K562 (cell line): ENCODE measurements around the gene ACSF2. TPM values are rescaled to one million over a fixed set of nuclear protein-coding genes. Genes with fewer than 3 reads are reported as not detected.

ENCODE experiments used
- ATAC-seq: fragments of 200-7000 bp; cut with Tn5 transposase; 3 replicates; pipeline ENCODE4 v1.9.1; 2020; ENCODE audit warnings: moderate library complexity
- BruUV-seq: library from RNA; stranded (reverse); fragments of 400-500 nt; replicated peaks from 2 replicates; lab custom pipeline; 2021; lab: Mats Ljungman, UMichigan
- CTCF ChIA-PET: fragments of 300-600 bp; formaldehyde crosslinking; extraction: SDS; loops from one replicate; lab custom pipeline; 2021; ENCODE audit warnings: low intra/inter-chr PET ratio; lab: Yijun Ruan, JAX
- POLR2A ChIA-PET: fragments of 300-600, 350-650 bp; sonication (Branson Sonifier 250); formaldehyde crosslinking; extraction: SDS; loops from one replicate; lab custom pipeline; 2021; ENCODE audit warnings: antibody characterized with exemption, inconsistent platforms; lab: Yijun Ruan, JAX
- DNase-seq, 4 experiments: peaks; one replicate each; pipeline versions ENCODE4 v3.0.0 to v3.0.0-alpha.2; 2011 to 2018; ENCODE audit warnings: low spot score in 3 of 4, mixed read lengths in 3 of 4; ENCODE audit errors: extremely low read depth in 1 of 4
- FAIRE-seq: peaks from 2 replicates; lab custom pipeline; 2011; peaks lifted over from hg19 to GRCh38; lab: Jason Lieb, UNC
- H2AFZ ChIP-seq: 2 replicates; pipeline ENCODE4 v1.6.0; 2011; ENCODE audit warnings: low read depth, low read length, control low read depth, inconsistent platforms
- H3K27ac ChIP-seq: fragments of 200-600 bp; 3 replicates; pipeline ENCODE4 v1.8.0; 2011; ENCODE audit warnings: low read depth, mild to moderate bottlenecking, control low read depth, inconsistent platforms, low read length, moderate library complexity, mixed read lengths; ENCODE audit errors: extremely low read depth
- H3K27me3 ChIP-seq, 2 experiments: fragments of 300-600 bp in 1 of 2; 2 replicates in 1 of 2; 3 replicates in 1 of 2; pipeline versions ENCODE4 v1.6.0 to v1.8.0; 2011; ENCODE audit warnings: inconsistent platforms in 2 of 2, low read length in 2 of 2, mild to moderate bottlenecking in 1 of 2, mixed read lengths in 1 of 2, moderate library complexity in 1 of 2; ENCODE audit not compliant: control insufficient read depth in 2 of 2, insufficient read depth in 2 of 2
- H3K36me3 ChIP-seq: fragments of 300-600 bp; 3 replicates; pipeline ENCODE4 v1.8.0; 2011; ENCODE audit warnings: mild to moderate bottlenecking, low read length, inconsistent platforms; ENCODE audit not compliant: control insufficient read depth, insufficient read depth
- H3K4me1 ChIP-seq, 2 experiments: fragments of 200-600 bp in 1 of 2; replicated peaks in 1 of 2; 2 replicates in 1 of 2; 3 replicates in 1 of 2; pipeline versions ENCODE4 v1.5.1 to v1.8.0; 2011; ENCODE audit warnings: inconsistent platforms in 2 of 2, low read length in 2 of 2, mild to moderate bottlenecking in 1 of 2, mixed read lengths in 1 of 2, moderate library complexity in 1 of 2; ENCODE audit not compliant: control insufficient read depth in 2 of 2, insufficient read depth in 2 of 2
- H3K4me2 ChIP-seq: 2 replicates; pipeline ENCODE4 v1.6.1; 2011; ENCODE audit warnings: low read length, control low read depth, inconsistent platforms, mixed read lengths; ENCODE audit not compliant: insufficient read depth
- H3K4me3 ChIP-seq: fragments of 200-600 bp; sonication (generic), shearing (Covaris generic); 2 replicates; pipeline ENCODE4 v1.5.1; 2016; ENCODE audit warnings: control low read depth, inconsistent platforms
- H3K79me2 ChIP-seq: fragments of 200-600 bp; 3 replicates; pipeline ENCODE4 v1.8.0; 2011; ENCODE audit warnings: low read length, inconsistent platforms; ENCODE audit not compliant: control insufficient read depth, insufficient read depth
- H3K9ac ChIP-seq, 2 experiments: 2 replicates each; pipeline versions ENCODE4 v1.6.0 to v1.6.1; 2011; ENCODE audit warnings: low read depth in 2 of 2, low read length in 2 of 2, control low read depth in 1 of 2, inconsistent platforms in 1 of 2, mild to moderate bottlenecking in 1 of 2, mixed read lengths in 1 of 2; ENCODE audit not compliant: insufficient read depth in 1 of 2
- H3K9me1 ChIP-seq: one replicate; pipeline ENCODE4 v1.6.0; 2011; ENCODE audit warnings: inconsistent platforms, mild to moderate bottlenecking, low read length, moderate library complexity; ENCODE audit not compliant: control insufficient read depth, insufficient read depth
- H3K9me3 ChIP-seq: replicated peaks from 2 replicates; pipeline ENCODE4 v1.5.1; 2011; ENCODE audit warnings: low read depth, low read length, inconsistent platforms; ENCODE audit not compliant: control insufficient read depth, insufficient read depth
- H4K20me1 ChIP-seq: replicated peaks from 2 replicates; pipeline ENCODE4 v1.6.1; 2011; ENCODE audit warnings: low read length, inconsistent platforms, mixed read lengths; ENCODE audit not compliant: control insufficient read depth, insufficient read depth
- ASH1L ChIP-seq: fragments of 450-650 bp; IDR thresholded peaks from 2 replicates; pipeline ENCODE4 v1.6.1; 2018; ENCODE audit warnings: borderline replicate concordance, mild to moderate bottlenecking, low read depth; ENCODE audit not compliant: partially characterized antibody
- CTBP1 ChIP-seq: fragments of 450-650 bp; IDR thresholded peaks from 2 replicates; pipeline ENCODE4 v1.6.1; 2016; ENCODE audit warnings: borderline replicate concordance
- GABPB2 ChIP-seq: fragments of 250-450 bp; sonication (Bioruptor Pico); conservative IDR thresholded peaks from 2 replicates; pipeline ENCODE4 v1.5.1; 2021; ENCODE audit warnings: mild to moderate bottlenecking
- HOXB6 ChIP-seq: fragments of 250-450 bp; sonication (Bioruptor Pico); IDR thresholded peaks from 2 replicates; pipeline ENCODE4 v1.5.1; 2022; ENCODE audit warnings: mild to moderate bottlenecking, borderline replicate concordance
- POLR3A ChIP-seq: IDR thresholded peaks from 2 replicates; pipeline ENCODE4 v1.6.1; 2011; ENCODE audit warnings: borderline replicate concordance, mild to moderate bottlenecking, moderate library complexity; ENCODE audit not compliant: insufficient read length, insufficient read depth; ENCODE audit errors: extremely low read depth
- ZNF165 ChIP-seq: fragments of 250-450 bp; sonication (Bioruptor Pico); IDR thresholded peaks from 2 replicates; pipeline ENCODE4 v1.4.0; 2020; ENCODE audit warnings: borderline replicate concordance
- WGBS: fragments of 100-300 bp; shearing (Covaris generic); methylation state at CpG from one replicate; pipeline ENCODE4 v1.1.6; 2016; ENCODE audit warnings: low coverage, mixed read lengths; ENCODE audit not compliant: insufficient coverage; ENCODE audit errors: missing lambda C conversion rate; 5-methylcytosine and 5-hydroxymethylcytosine counted together
- in situ Hi-C: fragments of 300-500 bp; cut with MboI; formaldehyde crosslinking; loops from 4 replicates; pipeline ENCODE4 v1.15.0; 2018; ENCODE audit warnings: inconsistent platforms, mixed read lengths
- intact Hi-C: fragments of 100-400 bp; cut with micrococcal nuclease; formaldehyde crosslinking; loops from 2 replicates; pipeline ENCODE4 v1.14.2; 2022
- polyA plus RNA-seq, 8 experiments: library from polyadenylated mRNA; depleted of rRNA in 4 of 8; stranded (reverse) in 5 of 8; unstranded in 3 of 8; fragments of >200 nt; fragmentation: Nextera tagmentation in 2 of 8; fragmentation: Illumina TruSeq in 1 of 8; extraction: Ambion mirVana in 2 of 8; extraction: Trizol in 1 of 8; gene quantifications; 2 replicates each; pipeline versions ENCODE4 v1.2.1 to v1.2.3, GENCODE V29; 2011 to 2014; ENCODE audit warnings: inconsistent platforms in 1 of 8, missing spikeins in 1 of 8
- total RNA-seq, 7 experiments: library from RNA; depleted of rRNA in 6 of 7; stranded (reverse); fragments of >200 nt in 6 of 7; fragmentation: Illumina TruSeq in 2 of 7; extraction: Trizol in 2 of 7; gene quantifications; 2 replicates each; pipeline versions ENCODE4 v1.2.1 to v1.2.3, GENCODE V29; 2011 to 2021; ENCODE audit warnings: low replicate concordance in 1 of 7
- TF ChIP-seq, protein P1 (sequence below): fragments of 250-450 bp; sonication (Bioruptor Pico); IDR thresholded peaks from 2 replicates; pipeline ENCODE4 v1.8.0; 2021; ENCODE audit warnings: borderline replicate concordance, mild to moderate bottlenecking, moderate library complexity; ENCODE audit not compliant: poor library complexity, severe bottlenecking
- TF ChIP-seq, protein P2 (sequence below), 2 experiments: fragments of 150-350 bp in 1 of 2; IDR thresholded peaks; 2 replicates each; pipeline ENCODE4 v1.6.1; 2012 to 2016; ENCODE audit warnings: low read depth in 2 of 2, low read length in 2 of 2, mild to moderate bottlenecking in 1 of 2, moderate library complexity in 1 of 2
- TF ChIP-seq, protein P3 (sequence below): fragments of 450-650 bp; formaldehyde crosslinking; IDR thresholded peaks from 2 replicates; pipeline ENCODE4 v1.4.0; 2020; ENCODE audit warnings: mild to moderate bottlenecking, mixed read lengths
- TF ChIP-seq, protein P4 (sequence below): fragments of 450-650 bp; IDR thresholded peaks from 2 replicates; pipeline ENCODE4 v1.6.1; 2016; ENCODE audit warnings: missing biosample characterization, missing genetic modification characterization
- TF ChIP-seq, protein P5 (sequence below): IDR thresholded peaks from 2 replicates; pipeline ENCODE4 v1.6.1; 2014; ENCODE audit warnings: antibody characterized with exemption

Gene ACSF2
- total and polyA plus RNA-seq, 9 of the 15 experiments (the other 6 are each of a cell fraction or from before 2014, with no cell fraction given) = 0.89 to 6.1 (median 3.5) TPM

DNA sequence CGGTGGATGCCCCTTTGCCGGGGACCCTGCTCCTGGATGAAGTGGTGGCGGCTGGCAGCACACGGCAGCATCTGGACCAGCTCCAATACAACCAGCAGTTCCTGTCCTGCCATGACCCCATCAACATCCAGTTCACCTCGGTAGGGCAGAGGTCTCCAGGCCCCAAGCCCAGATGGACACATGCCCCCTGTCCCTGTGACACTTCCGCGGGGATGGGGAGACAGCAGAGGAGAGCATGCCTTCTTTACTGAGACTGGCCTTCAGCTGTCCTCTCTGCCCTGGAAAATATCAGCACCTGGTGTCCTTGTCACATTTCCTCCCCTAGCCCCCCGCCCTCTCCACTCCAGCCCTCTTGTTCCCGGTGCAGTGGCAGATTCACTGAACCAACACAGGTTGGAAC is 36.4 kb downstream of the ACSF2 start:
- intact Hi-C loops = no loop called here
- BruUV-seq = no TSS peak
- no peak for DNase-seq
- ChIA-PET CTCF (no interaction called here), POLR2A (interaction anchor here (0.6 to 0.7 kb wide), 2 partner anchors 99 to 117 kb away, joined by 3 read pairs; partner anchors contain the start of gene XYLT2)
- ATAC-seq = no peak
- WGBS = 23% methylated on average over 9 of the region's 9 CpGs
- no peak overlapping the region for H3K27ac ChIP-seq
- H3K27me3 ChIP-seq = peaks cover 2 to 64% of the 10 kb centered on the region in 2 experiments; a peak in 4 of 5 replicates
- no peaks in the 10 kb centered on the region for H3K79me2 ChIP-seq
- H3K9me3 ChIP-seq = no peaks in the 10 kb centered on the region
- FAIRE-seq = no peak
- H3K4me3 ChIP-seq = no peak overlapping the region
- peaks cover 11% of the 10 kb centered on the region for H4K20me1 ChIP-seq
- peak overlapping the region in 1 of 2 experiments; percentile 30; a peak in 1 of 4 replicates for H3K9ac ChIP-seq
- H3K36me3 ChIP-seq = no peaks in the 10 kb centered on the region
- H3K4me1 ChIP-seq = peaks cover 3 to 6% of the 10 kb centered on the region in 2 experiments; a peak in 2 of 5 replicates
- no peaks in the 10 kb centered on the region for H3K9me1 ChIP-seq
- no peak overlapping the region for H2AFZ ChIP-seq
- no peak overlapping the region for H3K4me2 ChIP-seq
- in situ Hi-C loops = no loop called here
- no peak for TF ChIP-seq ZNF165
- TF ChIP-seq CTBP1 = no peak
- TF ChIP-seq, protein P1, sequence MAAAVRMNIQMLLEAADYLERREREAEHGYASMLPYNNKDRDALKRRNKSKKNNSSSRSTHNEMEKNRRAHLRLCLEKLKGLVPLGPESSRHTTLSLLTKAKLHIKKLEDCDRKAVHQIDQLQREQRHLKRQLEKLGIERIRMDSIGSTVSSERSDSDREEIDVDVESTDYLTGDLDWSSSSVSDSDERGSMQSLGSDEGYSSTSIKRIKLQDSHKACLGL = no peak
- TF ChIP-seq, protein P2, sequence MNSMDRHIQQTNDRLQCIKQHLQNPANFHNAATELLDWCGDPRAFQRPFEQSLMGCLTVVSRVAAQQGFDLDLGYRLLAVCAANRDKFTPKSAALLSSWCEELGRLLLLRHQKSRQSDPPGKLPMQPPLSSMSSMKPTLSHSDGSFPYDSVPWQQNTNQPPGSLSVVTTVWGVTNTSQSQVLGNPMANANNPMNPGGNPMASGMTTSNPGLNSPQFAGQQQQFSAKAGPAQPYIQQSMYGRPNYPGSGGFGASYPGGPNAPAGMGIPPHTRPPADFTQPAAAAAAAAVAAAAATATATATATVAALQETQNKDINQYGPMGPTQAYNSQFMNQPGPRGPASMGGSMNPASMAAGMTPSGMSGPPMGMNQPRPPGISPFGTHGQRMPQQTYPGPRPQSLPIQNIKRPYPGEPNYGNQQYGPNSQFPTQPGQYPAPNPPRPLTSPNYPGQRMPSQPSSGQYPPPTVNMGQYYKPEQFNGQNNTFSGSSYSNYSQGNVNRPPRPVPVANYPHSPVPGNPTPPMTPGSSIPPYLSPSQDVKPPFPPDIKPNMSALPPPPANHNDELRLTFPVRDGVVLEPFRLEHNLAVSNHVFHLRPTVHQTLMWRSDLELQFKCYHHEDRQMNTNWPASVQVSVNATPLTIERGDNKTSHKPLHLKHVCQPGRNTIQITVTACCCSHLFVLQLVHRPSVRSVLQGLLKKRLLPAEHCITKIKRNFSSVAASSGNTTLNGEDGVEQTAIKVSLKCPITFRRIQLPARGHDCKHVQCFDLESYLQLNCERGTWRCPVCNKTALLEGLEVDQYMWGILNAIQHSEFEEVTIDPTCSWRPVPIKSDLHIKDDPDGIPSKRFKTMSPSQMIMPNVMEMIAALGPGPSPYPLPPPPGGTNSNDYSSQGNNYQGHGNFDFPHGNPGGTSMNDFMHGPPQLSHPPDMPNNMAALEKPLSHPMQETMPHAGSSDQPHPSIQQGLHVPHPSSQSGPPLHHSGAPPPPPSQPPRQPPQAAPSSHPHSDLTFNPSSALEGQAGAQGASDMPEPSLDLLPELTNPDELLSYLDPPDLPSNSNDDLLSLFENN (IDR thresholded peaks at IDR 0.05; ENCODE audit: low read depth in 2 of 2, low read length in 2 of 2) = no peak
- TF ChIP-seq POLR3A = no peak
- no peak for TF ChIP-seq GABPB2 (CRISPR knock-in tag)
- TF ChIP-seq, protein P3, sequence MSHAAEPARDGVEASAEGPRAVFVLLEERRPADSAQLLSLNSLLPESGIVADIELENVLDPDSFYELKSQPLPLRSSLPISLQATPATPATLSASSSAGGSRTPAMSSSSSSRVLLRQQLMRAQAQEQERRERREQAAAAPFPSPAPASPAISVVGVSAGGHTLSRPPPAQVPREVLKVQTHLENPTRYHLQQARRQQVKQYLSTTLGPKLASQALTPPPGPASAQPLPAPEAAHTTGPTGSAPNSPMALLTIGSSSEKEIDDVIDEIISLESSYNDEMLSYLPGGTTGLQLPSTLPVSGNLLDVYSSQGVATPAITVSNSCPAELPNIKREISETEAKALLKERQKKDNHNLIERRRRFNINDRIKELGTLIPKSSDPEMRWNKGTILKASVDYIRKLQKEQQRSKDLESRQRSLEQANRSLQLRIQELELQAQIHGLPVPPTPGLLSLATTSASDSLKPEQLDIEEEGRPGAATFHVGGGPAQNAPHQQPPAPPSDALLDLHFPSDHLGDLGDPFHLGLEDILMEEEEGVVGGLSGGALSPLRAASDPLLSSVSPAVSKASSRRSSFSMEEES (CRISPR knock-in tag) = no peak
- TF ChIP-seq ASH1L = no peak
- no peak for TF ChIP-seq HOXB6 (CRISPR knock-in tag)
- TF ChIP-seq, protein P4, sequence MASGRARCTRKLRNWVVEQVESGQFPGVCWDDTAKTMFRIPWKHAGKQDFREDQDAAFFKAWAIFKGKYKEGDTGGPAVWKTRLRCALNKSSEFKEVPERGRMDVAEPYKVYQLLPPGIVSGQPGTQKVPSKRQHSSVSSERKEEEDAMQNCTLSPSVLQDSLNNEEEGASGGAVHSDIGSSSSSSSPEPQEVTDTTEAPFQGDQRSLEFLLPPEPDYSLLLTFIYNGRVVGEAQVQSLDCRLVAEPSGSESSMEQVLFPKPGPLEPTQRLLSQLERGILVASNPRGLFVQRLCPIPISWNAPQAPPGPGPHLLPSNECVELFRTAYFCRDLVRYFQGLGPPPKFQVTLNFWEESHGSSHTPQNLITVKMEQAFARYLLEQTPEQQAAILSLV (tag) = no peak
- TF ChIP-seq, protein P5, sequence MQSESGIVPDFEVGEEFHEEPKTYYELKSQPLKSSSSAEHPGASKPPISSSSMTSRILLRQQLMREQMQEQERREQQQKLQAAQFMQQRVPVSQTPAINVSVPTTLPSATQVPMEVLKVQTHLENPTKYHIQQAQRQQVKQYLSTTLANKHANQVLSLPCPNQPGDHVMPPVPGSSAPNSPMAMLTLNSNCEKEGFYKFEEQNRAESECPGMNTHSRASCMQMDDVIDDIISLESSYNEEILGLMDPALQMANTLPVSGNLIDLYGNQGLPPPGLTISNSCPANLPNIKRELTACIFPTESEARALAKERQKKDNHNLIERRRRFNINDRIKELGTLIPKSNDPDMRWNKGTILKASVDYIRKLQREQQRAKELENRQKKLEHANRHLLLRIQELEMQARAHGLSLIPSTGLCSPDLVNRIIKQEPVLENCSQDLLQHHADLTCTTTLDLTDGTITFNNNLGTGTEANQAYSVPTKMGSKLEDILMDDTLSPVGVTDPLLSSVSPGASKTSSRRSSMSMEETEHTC = no peak
